ENCODE results near the gene LRRC40.

DNA sequence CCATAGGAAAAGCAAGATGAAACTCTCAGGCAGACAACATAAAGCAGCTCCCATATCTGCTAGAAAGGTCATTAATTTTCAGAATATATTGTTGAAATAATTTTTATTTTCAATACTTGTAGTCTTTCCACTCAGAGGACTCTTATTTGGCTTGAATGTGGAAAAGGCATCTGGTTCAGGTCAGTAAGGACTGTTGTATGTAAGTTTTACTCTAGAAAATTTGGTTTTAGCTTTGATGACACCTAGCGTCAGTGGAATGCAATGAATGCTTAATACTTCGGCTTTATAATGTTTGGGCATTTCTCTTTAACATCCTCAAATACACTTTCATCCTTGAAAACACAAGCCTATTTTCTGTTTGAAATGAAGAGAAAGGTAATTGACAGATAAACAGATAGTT, 63.3 kb downstream of the LRRC40 start:
- TF ChIP-seq, protein P1, sequence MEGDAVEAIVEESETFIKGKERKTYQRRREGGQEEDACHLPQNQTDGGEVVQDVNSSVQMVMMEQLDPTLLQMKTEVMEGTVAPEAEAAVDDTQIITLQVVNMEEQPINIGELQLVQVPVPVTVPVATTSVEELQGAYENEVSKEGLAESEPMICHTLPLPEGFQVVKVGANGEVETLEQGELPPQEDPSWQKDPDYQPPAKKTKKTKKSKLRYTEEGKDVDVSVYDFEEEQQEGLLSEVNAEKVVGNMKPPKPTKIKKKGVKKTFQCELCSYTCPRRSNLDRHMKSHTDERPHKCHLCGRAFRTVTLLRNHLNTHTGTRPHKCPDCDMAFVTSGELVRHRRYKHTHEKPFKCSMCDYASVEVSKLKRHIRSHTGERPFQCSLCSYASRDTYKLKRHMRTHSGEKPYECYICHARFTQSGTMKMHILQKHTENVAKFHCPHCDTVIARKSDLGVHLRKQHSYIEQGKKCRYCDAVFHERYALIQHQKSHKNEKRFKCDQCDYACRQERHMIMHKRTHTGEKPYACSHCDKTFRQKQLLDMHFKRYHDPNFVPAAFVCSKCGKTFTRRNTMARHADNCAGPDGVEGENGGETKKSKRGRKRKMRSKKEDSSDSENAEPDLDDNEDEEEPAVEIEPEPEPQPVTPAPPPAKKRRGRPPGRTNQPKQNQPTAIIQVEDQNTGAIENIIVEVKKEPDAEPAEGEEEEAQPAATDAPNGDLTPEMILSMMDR (conservative IDR thresholded peaks at IDR 0.05): no peak
- no peak for TF ChIP-seq EZH2 (IDR thresholded peaks at IDR 0.05; ENCODE audit: low read depth)

Measured in PC-9 (cell line).